Measurements from ENCODE around the gene TIGD4.

Gene TIGD4

GRCh38 chr4:152747444-152747843 is 32.1 kb downstream of the TIGD4 start:
- no peak for TF ChIP-seq POLR2AphosphoS5 (IDR thresholded peaks at IDR 0.05; ENCODE audit: low read depth, low read length)
- no peak for TF ChIP-seq FOXP2 (optimal IDR thresholded peaks at IDR 0.05; ENCODE audit: borderline replicate concordance, extremely low read depth, extremely low read length, insufficient read depth)
- TF ChIP-seq SIN3A (IDR thresholded peaks at IDR 0.05; ENCODE audit: borderline replicate concordance, insufficient read depth, low read length) = no peak
- TF ChIP-seq REST (IDR thresholded peaks at IDR 0.05; ENCODE audit: insufficient read depth in 1 of 2, low read depth in 2 of 2, low read length in 2 of 2) = no peak
- TF ChIP-seq TAF1 (IDR thresholded peaks at IDR 0.05; ENCODE audit: borderline replicate concordance, insufficient read depth, low read length) = no peak

GRCh38 chr4:152738827-152739226 is 40.7 kb downstream of the TIGD4 start:
- TF ChIP-seq REST (IDR thresholded peaks at IDR 0.05; ENCODE audit: insufficient read depth in 1 of 2, low read depth in 2 of 2, low read length in 2 of 2) (no peak), FOXP2 (optimal IDR thresholded peaks at IDR 0.05; ENCODE audit: borderline replicate concordance, extremely low read depth, extremely low read length, insufficient read depth) (no peak), TAF1 (IDR thresholded peaks at IDR 0.05; ENCODE audit: borderline replicate concordance, insufficient read depth, low read length) (no peak), SIN3A (IDR thresholded peaks at IDR 0.05; ENCODE audit: borderline replicate concordance, insufficient read depth, low read length) (no peak), POLR2AphosphoS5 (IDR thresholded peaks at IDR 0.05; ENCODE audit: low read depth, low read length) (no peak)

- TF ChIP-seq TAF1 (IDR thresholded peaks at IDR 0.05; ENCODE audit: borderline replicate concordance, insufficient read depth, low read length) = no peak
- TF ChIP-seq POLR2AphosphoS5 (IDR thresholded peaks at IDR 0.05; ENCODE audit: low read depth, low read length) = no peak
- no peak for TF ChIP-seq SIN3A (IDR thresholded peaks at IDR 0.05; ENCODE audit: borderline replicate concordance, insufficient read depth, low read length)
- no peak for TF ChIP-seq REST (IDR thresholded peaks at IDR 0.05; ENCODE audit: insufficient read depth in 1 of 2, low read depth in 2 of 2, low read length in 2 of 2)
- no peak for TF ChIP-seq FOXP2 (optimal IDR thresholded peaks at IDR 0.05; ENCODE audit: borderline replicate concordance, extremely low read depth, extremely low read length, insufficient read depth)
Observed at GRCh38 chr4:152735906-152736305, 43.6 kb downstream of the TIGD4 start.

- no peak for TF ChIP-seq REST (IDR thresholded peaks at IDR 0.05; ENCODE audit: insufficient read depth in 1 of 2, low read depth in 2 of 2, low read length in 2 of 2)
Observed at GRCh38 chr4:152735396-152735859, 44.1 kb downstream of the TIGD4 start.

- no peak for TF ChIP-seq SIN3A (IDR thresholded peaks at IDR 0.05; ENCODE audit: borderline replicate concordance, insufficient read depth, low read length)
- no peak for TF ChIP-seq FOXP2 (optimal IDR thresholded peaks at IDR 0.05; ENCODE audit: borderline replicate concordance, extremely low read depth, extremely low read length, insufficient read depth)
- no peak for TF ChIP-seq TAF1 (IDR thresholded peaks at IDR 0.05; ENCODE audit: borderline replicate concordance, insufficient read depth, low read length)
- no peak for TF ChIP-seq POLR2AphosphoS5 (IDR thresholded peaks at IDR 0.05; ENCODE audit: low read depth, low read length)
- no peak for TF ChIP-seq REST (IDR thresholded peaks at IDR 0.05; ENCODE audit: insufficient read depth in 1 of 2, low read depth in 2 of 2, low read length in 2 of 2)
Observed at GRCh38 chr4:152734699-152735050, 44.9 kb downstream of the TIGD4 start.
